Left lung (tissue), 10 donors: ENCODE data around the gene CCDC146. TPM values are rescaled to one million over a fixed set of nuclear protein-coding genes. Genes with fewer than 3 reads are reported as not detected.

Experiments used
- ATAC-seq: fragments of 200-7000 bp; cut with Tn5 transposase; one replicate; pipeline ENCODE4 v1.9.1; 2020; ENCODE audit warnings: moderate library complexity
- DNase-seq, 4 donors: peaks; one replicate each; pipeline ENCODE4 v3.0.0-alpha.2; 2013 to 2020
- H3K27ac ChIP-seq, 2 donors: fragments of 200-600 bp; sonication (generic) in 1 of 2; one replicate each; pipeline versions ENCODE4 v1.5.0 to v1.8.0; 2020 to 2021
- H3K27me3 ChIP-seq, 2 donors: fragments of 200-600 bp; sonication (generic) in 1 of 2; one replicate each; pipeline versions ENCODE4 v1.5.0 to v1.8.0; 2020 to 2021
- H3K36me3 ChIP-seq, 2 donors: fragments of 200-600 bp; sonication (generic) in 1 of 2; one replicate each; pipeline versions ENCODE4 v1.5.0 to v1.8.0; 2020 to 2021
- H3K4me1 ChIP-seq, 2 donors: fragments of 200-600 bp; one replicate each; pipeline ENCODE4 v1.8.0; 2021
- H3K4me3 ChIP-seq, 2 donors: fragments of 200-600 bp; sonication (generic) in 1 of 2; one replicate each; pipeline versions ENCODE4 v1.5.0 to v1.8.0; 2020 to 2021; ENCODE audit warnings: mild to moderate bottlenecking in 1 of 2
- H3K9me3 ChIP-seq, 2 donors: fragments of 200-600 bp; sonication (generic) in 1 of 2; one replicate each; pipeline versions ENCODE4 v1.5.0 to v1.8.0; 2020 to 2021
- CTCF ChIP-seq, 2 donors: fragments of 200-600 bp; sonication (generic) in 1 of 2; IDR thresholded peaks; one replicate each; pipeline versions ENCODE4 v1.5.0 to v1.8.0; 2021; ENCODE audit warnings: antibody characterized with exemption in 2 of 2
- intact Hi-C, 2 donors: fragments of 100-400 bp; cut with DNase I; formaldehyde crosslinking; loops; one replicate each; pipeline versions ENCODE4 v1.11.2 to v1.14.2; 2022
- polyA plus RNA-seq, 6 donors: library from polyadenylated mRNA; unstranded; fragments of 120-200 nt; gene quantifications; one replicate each; pipeline ENCODE4 v1.2.1, GENCODE V29; 2013; ENCODE audit not compliant: insufficient read length in 6 of 6
- total RNA-seq, 2 donors: library from RNA; stranded (reverse); fragmentation: NEBNext Ultra II Directional; extraction: Animal tissue kit (Norgen Biotek cat#: 25700); gene quantifications; one replicate each; pipeline ENCODE4 v1.2.1, GENCODE V29; 2021
- donor health status: DM: no; HTN: yes; CAD: no.
- donor health status: DM: no; HTN: no; CAD: no.

CCDC146 gene
- total and polyA plus RNA-seq, 8 donors: 3.9 to 29.8 (median 18.7) TPM

- no peaks in the 10 kb centered on the region for H3K36me3 ChIP-seq
- H3K4me1 ChIP-seq: peaks cover 5 to 6% of the 10 kb centered on the region in 2 donors
- ATAC-seq: no peak
- H3K27ac ChIP-seq: no peak overlapping the region
- H3K9me3 ChIP-seq: no peaks in the 10 kb centered on the region
- no peak for DNase-seq
- no peak overlapping the region for H3K4me3 ChIP-seq
- intact Hi-C loops: no loop called here
- no peaks in the 10 kb centered on the region for H3K27me3 ChIP-seq
- no peak for TF ChIP-seq CTCF (IDR thresholded peaks at IDR 0.05)
These were observed 153.7 kb downstream of the CCDC146 start for GRCh38 chr7:77276120-77276519.

- intact Hi-C loops: no loop called here
- TF ChIP-seq CTCF (IDR thresholded peaks at IDR 0.05): no peak
- Histone ChIP-seq H3K9me3 (no peaks in the 10 kb centered on the region), H3K4me3 (no peak overlapping the region), H3K4me1 (no peaks in the 10 kb centered on the region), H3K36me3 (no peaks in the 10 kb centered on the region), H3K27ac (no peak overlapping the region), H3K27me3 (no peaks in the 10 kb centered on the region)
- DNase-seq (no peak), ATAC-seq (no peak)
These were observed 159.5 kb downstream of the CCDC146 start for GRCh38 chr7:77281780-77282478.

- Histone ChIP-seq H3K9me3 (no peaks in the 10 kb centered on the region), H3K4me1 (no peaks in the 10 kb centered on the region), H3K4me3 (no peak overlapping the region), H3K27ac (no peak overlapping the region), H3K27me3 (no peaks in the 10 kb centered on the region), H3K36me3 (no peaks in the 10 kb centered on the region)
- ATAC-seq (no peak), DNase-seq (no peak)
- no peak for TF ChIP-seq CTCF (IDR thresholded peaks at IDR 0.05)
- intact Hi-C loops: no loop called here
These were observed 160.5 kb downstream of the CCDC146 start for GRCh38 chr7:77282897-77283296.

- ATAC-seq (no peak), DNase-seq (no peak)
- H3K4me1 ChIP-seq: peaks cover 0 to 8% of the 10 kb centered on the region in 2 donors
- no peaks in the 10 kb centered on the region for H3K9me3 ChIP-seq
- H3K27me3 ChIP-seq: no peaks in the 10 kb centered on the region
- intact Hi-C loops: no loop called here
- H3K27ac ChIP-seq: no peak overlapping the region
- no peak overlapping the region for H3K4me3 ChIP-seq
- H3K36me3 ChIP-seq: no peaks in the 10 kb centered on the region
- no peak for TF ChIP-seq CTCF (IDR thresholded peaks at IDR 0.05)
These were observed 161.6 kb downstream of the CCDC146 start for GRCh38 chr7:77284005-77284404.

- ATAC-seq (no peak), DNase-seq (no peak)
- Histone ChIP-seq H3K27ac (no peak overlapping the region), H3K4me3 (no peak overlapping the region), H3K9me3 (no peaks in the 10 kb centered on the region), H3K4me1 (peaks cover 0 to 10% of the 10 kb centered on the region in 2 donors), H3K36me3 (no peaks in the 10 kb centered on the region), H3K27me3 (no peaks in the 10 kb centered on the region)
- intact Hi-C loops: no loop called here
- no peak for TF ChIP-seq CTCF (IDR thresholded peaks at IDR 0.05)
These were observed 162.2 kb downstream of the CCDC146 start for GRCh38 chr7:77284616-77285015.
